K562 (cell line): ENCODE data around the gene VPS13D. TPM values are rescaled to one million over a fixed set of nuclear protein-coding genes. Genes with fewer than 3 reads are reported as not detected.

Source experiments
- CBFA2T3 ChIP-seq: fragments of 450-650 bp; IDR thresholded peaks from 2 replicates; pipeline ENCODE4 v1.6.1; 2017
- CBX3 ChIP-seq, 2 experiments: IDR thresholded peaks; 1 replicate in 1 of 2; 2 replicates in 1 of 2; pipeline ENCODE4 v1.6.1; 2012; ENCODE audit warnings: inconsistent platforms in 2 of 2, low read length in 2 of 2, borderline replicate concordance in 1 of 2, control low read depth in 1 of 2
- ERF ChIP-seq: fragments of 450-650 bp; formaldehyde crosslinking; IDR thresholded peaks from 2 replicates; pipeline ENCODE4 v1.4.0; 2020; ENCODE audit warnings: mild to moderate bottlenecking, mixed read lengths
- GABPB1 ChIP-seq: sonication (generic); formaldehyde crosslinking; IDR thresholded peaks from 2 replicates; pipeline ENCODE4 v1.8.0; 2022; ENCODE audit warnings: mild to moderate bottlenecking, missing genetic modification reagents
- L3MBTL2 ChIP-seq: fragments of 450-650 bp; IDR thresholded peaks from 2 replicates; pipeline ENCODE4 v1.6.1; 2016; ENCODE audit warnings: mild to moderate bottlenecking, moderate library complexity
- MEIS2 ChIP-seq: fragments of 450-650 bp; IDR thresholded peaks from 2 replicates; pipeline ENCODE4 v1.6.1; 2014; ENCODE audit warnings: mild to moderate bottlenecking; ENCODE audit not compliant: partially characterized antibody
- NFRKB ChIP-seq: fragments of 450-650 bp; IDR thresholded peaks from 2 replicates; pipeline ENCODE4 v1.6.1; 2016; ENCODE audit warnings: low read depth
- PTTG1 ChIP-seq: fragments of 450-650 bp; IDR thresholded peaks from 2 replicates; pipeline ENCODE4 v1.6.1; 2016; ENCODE audit warnings: low read depth, mild to moderate bottlenecking, missing genetic modification characterization, missing compliant biosample characterization
- RFX7 ChIP-seq: fragments of 250-450 bp; sonication (Bioruptor Pico); IDR thresholded peaks from 2 replicates; pipeline ENCODE4 v1.5.1; 2021; ENCODE audit warnings: mild to moderate bottlenecking
- TCF15 ChIP-seq: fragments of 250-450 bp; sonication (Bioruptor Pico); IDR thresholded peaks from 2 replicates; pipeline ENCODE4 v1.8.0; 2022; ENCODE audit warnings: moderate library complexity, mild to moderate bottlenecking, inconsistent platforms
- ZNF592 ChIP-seq: fragments of 450-650 bp; IDR thresholded peaks from 2 replicates; pipeline ENCODE4 v1.6.1; 2017; ENCODE audit warnings: antibody characterized with exemption, mild to moderate bottlenecking
- polyA plus RNA-seq, 8 experiments: library from polyadenylated mRNA; depleted of rRNA in 4 of 8; stranded (reverse) in 5 of 8; unstranded in 3 of 8; fragments of >200 nt; fragmentation: Nextera tagmentation in 2 of 8; fragmentation: Illumina TruSeq in 1 of 8; extraction: Ambion mirVana in 2 of 8; extraction: Trizol in 1 of 8; gene quantifications; 2 replicates each; pipeline versions ENCODE4 v1.2.1 to v1.2.3, GENCODE V29; 2011 to 2014; ENCODE audit warnings: inconsistent platforms in 1 of 8, missing spikeins in 1 of 8
- total RNA-seq, 7 experiments: library from RNA; depleted of rRNA in 6 of 7; stranded (reverse); fragments of >200 nt in 6 of 7; fragmentation: Illumina TruSeq in 2 of 7; extraction: Trizol in 2 of 7; gene quantifications; 2 replicates each; pipeline versions ENCODE4 v1.2.1 to v1.2.3, GENCODE V29; 2011 to 2021; ENCODE audit warnings: low replicate concordance in 1 of 7
- TF ChIP-seq, protein P1 (sequence below): fragments of 450-650 bp; IDR thresholded peaks from 2 replicates; pipeline ENCODE4 v1.6.1; 2016; ENCODE audit warnings: mild to moderate bottlenecking, moderate library complexity

Gene VPS13D
- total and polyA plus RNA-seq, 9 of the 15 experiments (the other 6 are each of a cell fraction or from before 2014, with no cell fraction given): 6.1 to 51.5 (median 38.5) TPM

DNA sequence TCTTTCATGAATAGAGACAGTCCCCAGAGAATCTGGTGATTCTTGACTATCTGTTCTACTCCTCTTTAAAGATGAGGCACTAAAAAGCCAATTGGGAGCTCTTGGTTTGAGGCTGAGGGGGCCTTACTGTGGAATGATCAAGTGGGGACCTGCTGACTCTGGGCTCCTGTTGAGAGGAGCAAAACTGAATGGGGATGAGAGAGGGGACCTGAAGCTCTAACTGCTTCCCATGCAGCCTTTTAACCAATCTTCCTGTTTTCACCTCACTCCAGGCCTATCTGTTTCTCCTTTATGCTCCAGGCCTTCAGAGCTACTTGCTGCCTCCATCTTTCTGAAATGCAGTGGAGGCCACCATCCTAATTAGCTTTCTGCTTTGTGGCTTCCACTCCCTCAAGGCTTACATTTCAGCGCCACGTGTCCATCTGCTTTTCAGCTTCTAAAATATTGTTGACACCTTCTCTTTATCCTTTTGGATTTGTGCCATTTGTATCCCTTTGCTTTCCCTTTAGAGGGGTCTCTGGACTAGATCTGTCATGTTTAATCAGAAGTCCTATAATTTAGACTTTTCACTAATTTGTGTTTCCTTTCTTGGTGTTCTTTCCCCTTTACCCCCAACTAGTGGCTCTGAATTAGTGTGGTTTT lies 242.4 kb downstream of the VPS13D start (continued):
- peak; percentile 29 for TF ChIP-seq ZNF592
- TF ChIP-seq MEIS2: no peak
- TF ChIP-seq PTTG1 (tag): 0 out of 2 replicates have a peak, but pooled peaks have one; percentile 11
- no peak for TF ChIP-seq CBX3 (IDR thresholded peaks at IDR 0.05; ENCODE audit: borderline replicate concordance in 1 of 2, low read length in 2 of 2)
- 0 out of 2 replicates have a peak, but pooled peaks have one; percentile 30 for TF ChIP-seq ERF (CRISPR knock-in tag)
- TF ChIP-seq GABPB1 (CRISPR knock-in tag): no peak
- TF ChIP-seq L3MBTL2: peak; percentile 65
- TF ChIP-seq TCF15 (CRISPR knock-in tag): 0 out of 2 replicates have a peak, but pooled peaks have one; percentile 57
- TF ChIP-seq, protein P1, sequence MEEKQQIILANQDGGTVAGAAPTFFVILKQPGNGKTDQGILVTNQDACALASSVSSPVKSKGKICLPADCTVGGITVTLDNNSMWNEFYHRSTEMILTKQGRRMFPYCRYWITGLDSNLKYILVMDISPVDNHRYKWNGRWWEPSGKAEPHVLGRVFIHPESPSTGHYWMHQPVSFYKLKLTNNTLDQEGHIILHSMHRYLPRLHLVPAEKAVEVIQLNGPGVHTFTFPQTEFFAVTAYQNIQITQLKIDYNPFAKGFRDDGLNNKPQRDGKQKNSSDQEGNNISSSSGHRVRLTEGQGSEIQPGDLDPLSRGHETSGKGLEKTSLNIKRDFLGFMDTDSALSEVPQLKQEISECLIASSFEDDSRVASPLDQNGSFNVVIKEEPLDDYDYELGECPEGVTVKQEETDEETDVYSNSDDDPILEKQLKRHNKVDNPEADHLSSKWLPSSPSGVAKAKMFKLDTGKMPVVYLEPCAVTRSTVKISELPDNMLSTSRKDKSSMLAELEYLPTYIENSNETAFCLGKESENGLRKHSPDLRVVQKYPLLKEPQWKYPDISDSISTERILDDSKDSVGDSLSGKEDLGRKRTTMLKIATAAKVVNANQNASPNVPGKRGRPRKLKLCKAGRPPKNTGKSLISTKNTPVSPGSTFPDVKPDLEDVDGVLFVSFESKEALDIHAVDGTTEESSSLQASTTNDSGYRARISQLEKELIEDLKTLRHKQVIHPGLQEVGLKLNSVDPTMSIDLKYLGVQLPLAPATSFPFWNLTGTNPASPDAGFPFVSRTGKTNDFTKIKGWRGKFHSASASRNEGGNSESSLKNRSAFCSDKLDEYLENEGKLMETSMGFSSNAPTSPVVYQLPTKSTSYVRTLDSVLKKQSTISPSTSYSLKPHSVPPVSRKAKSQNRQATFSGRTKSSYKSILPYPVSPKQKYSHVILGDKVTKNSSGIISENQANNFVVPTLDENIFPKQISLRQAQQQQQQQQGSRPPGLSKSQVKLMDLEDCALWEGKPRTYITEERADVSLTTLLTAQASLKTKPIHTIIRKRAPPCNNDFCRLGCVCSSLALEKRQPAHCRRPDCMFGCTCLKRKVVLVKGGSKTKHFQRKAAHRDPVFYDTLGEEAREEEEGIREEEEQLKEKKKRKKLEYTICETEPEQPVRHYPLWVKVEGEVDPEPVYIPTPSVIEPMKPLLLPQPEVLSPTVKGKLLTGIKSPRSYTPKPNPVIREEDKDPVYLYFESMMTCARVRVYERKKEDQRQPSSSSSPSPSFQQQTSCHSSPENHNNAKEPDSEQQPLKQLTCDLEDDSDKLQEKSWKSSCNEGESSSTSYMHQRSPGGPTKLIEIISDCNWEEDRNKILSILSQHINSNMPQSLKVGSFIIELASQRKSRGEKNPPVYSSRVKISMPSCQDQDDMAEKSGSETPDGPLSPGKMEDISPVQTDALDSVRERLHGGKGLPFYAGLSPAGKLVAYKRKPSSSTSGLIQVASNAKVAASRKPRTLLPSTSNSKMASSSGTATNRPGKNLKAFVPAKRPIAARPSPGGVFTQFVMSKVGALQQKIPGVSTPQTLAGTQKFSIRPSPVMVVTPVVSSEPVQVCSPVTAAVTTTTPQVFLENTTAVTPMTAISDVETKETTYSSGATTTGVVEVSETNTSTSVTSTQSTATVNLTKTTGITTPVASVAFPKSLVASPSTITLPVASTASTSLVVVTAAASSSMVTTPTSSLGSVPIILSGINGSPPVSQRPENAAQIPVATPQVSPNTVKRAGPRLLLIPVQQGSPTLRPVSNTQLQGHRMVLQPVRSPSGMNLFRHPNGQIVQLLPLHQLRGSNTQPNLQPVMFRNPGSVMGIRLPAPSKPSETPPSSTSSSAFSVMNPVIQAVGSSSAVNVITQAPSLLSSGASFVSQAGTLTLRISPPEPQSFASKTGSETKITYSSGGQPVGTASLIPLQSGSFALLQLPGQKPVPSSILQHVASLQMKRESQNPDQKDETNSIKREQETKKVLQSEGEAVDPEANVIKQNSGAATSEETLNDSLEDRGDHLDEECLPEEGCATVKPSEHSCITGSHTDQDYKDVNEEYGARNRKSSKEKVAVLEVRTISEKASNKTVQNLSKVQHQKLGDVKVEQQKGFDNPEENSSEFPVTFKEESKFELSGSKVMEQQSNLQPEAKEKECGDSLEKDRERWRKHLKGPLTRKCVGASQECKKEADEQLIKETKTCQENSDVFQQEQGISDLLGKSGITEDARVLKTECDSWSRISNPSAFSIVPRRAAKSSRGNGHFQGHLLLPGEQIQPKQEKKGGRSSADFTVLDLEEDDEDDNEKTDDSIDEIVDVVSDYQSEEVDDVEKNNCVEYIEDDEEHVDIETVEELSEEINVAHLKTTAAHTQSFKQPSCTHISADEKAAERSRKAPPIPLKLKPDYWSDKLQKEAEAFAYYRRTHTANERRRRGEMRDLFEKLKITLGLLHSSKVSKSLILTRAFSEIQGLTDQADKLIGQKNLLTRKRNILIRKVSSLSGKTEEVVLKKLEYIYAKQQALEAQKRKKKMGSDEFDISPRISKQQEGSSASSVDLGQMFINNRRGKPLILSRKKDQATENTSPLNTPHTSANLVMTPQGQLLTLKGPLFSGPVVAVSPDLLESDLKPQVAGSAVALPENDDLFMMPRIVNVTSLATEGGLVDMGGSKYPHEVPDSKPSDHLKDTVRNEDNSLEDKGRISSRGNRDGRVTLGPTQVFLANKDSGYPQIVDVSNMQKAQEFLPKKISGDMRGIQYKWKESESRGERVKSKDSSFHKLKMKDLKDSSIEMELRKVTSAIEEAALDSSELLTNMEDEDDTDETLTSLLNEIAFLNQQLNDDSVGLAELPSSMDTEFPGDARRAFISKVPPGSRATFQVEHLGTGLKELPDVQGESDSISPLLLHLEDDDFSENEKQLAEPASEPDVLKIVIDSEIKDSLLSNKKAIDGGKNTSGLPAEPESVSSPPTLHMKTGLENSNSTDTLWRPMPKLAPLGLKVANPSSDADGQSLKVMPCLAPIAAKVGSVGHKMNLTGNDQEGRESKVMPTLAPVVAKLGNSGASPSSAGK: peak; percentile 74
- TF ChIP-seq CBFA2T3: no peak
- TF ChIP-seq RFX7 (CRISPR knock-in tag): no peak
- peak; percentile 13; the same call in 1 of the 2 replicates for TF ChIP-seq NFRKB
